ENCODE measurements around the gene OPRM1.

DNA sequence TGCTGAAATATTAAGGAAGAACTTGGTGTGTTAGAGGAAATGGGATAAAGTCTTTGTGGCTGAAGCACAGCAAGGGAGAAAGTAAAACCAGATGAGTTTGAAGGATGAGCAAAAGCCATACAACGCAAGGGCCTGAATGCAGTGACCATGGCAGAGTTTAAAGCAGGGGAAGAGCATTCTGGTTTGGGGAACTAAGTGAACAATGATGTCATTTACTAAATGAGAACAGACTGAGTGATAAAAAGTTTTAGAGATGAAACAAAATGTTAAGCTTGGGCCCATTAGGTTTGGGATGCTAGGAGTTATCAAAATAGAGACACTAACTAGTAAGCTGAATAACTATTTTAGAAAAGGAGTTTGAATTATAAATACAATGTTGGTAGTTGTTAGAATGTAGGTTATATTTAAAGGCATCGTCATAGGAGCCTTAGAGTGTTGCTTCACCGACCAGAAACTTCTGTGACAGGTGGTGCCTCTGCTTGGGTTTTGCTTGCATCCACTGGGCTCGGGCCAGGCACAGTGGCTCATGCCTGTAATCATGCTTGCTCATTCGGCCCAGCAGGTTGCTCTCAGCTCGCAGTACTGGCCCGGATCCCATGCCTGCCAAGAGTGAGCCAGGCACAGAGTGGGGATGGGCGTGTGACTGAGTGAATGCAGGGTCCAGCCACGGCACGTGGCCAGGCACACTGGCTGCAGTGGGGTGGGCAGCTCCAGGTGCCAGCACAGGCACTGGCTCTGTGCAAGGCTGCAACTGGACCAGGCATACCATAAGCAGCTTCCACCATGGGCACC is 37.4 kb upstream of the OPRM1 start:
- no peak for TF ChIP-seq CTCF (IDR thresholded peaks at IDR 0.05 in 2 of 3, conservative IDR thresholded peaks at IDR 0.05 in 1 of 3; ENCODE audit: borderline replicate concordance in 1 of 3, insufficient read depth in 1 of 3, low read depth in 2 of 3, low read length in 2 of 3)
- TF ChIP-seq, protein P1, sequence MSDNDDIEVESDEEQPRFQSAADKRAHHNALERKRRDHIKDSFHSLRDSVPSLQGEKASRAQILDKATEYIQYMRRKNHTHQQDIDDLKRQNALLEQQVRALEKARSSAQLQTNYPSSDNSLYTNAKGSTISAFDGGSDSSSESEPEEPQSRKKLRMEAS (IDR thresholded peaks at IDR 0.05): no peak
- TF ChIP-seq POLR2A (IDR thresholded peaks at IDR 0.05; ENCODE audit: borderline replicate concordance, extremely low read depth, insufficient read depth, insufficient read length): no peak
- no peak for TF ChIP-seq POLR2AphosphoS5 (IDR thresholded peaks at IDR 0.05; ENCODE audit: low read depth, low read length)
